Ishikawa (cell line): ENCODE results near the gene SREK1IP1.

Experiments
- CEBPB ChIP-seq: IDR thresholded peaks from 2 replicates; pipeline ENCODE4 v1.6.1; 2012
- CREB1 ChIP-seq: IDR thresholded peaks from 2 replicates; pipeline ENCODE4 v1.6.1; 2012; ENCODE audit warnings: low read depth
- EGR1 ChIP-seq: IDR thresholded peaks from 2 replicates; pipeline ENCODE4 v1.6.1; 2012
- EP300 ChIP-seq: IDR thresholded peaks from 2 replicates; pipeline ENCODE4 v1.6.1; 2012; ENCODE audit warnings: borderline replicate concordance
- FOXM1 ChIP-seq: IDR thresholded peaks from 2 replicates; pipeline ENCODE4 v1.6.1; 2012; ENCODE audit warnings: low read depth, borderline replicate concordance
- MAX ChIP-seq: IDR thresholded peaks from 2 replicates; pipeline ENCODE4 v1.6.1; 2012
- NFIC ChIP-seq: IDR thresholded peaks from 2 replicates; pipeline ENCODE4 v1.6.1; 2012
- RAD21 ChIP-seq: IDR thresholded peaks from 2 replicates; pipeline ENCODE4 v1.6.1; 2012; ENCODE audit warnings: low read depth
- REST ChIP-seq: IDR thresholded peaks from 2 replicates; pipeline ENCODE4 v1.6.1; 2012; ENCODE audit warnings: low read depth, mild to moderate bottlenecking
- TAF1 ChIP-seq: IDR thresholded peaks from 2 replicates; pipeline ENCODE4 v1.6.1; 2012; ENCODE audit warnings: low read depth, mild to moderate bottlenecking
- TCF12 ChIP-seq: IDR thresholded peaks from 2 replicates; pipeline ENCODE4 v1.6.1; 2012; ENCODE audit warnings: low read depth
- TEAD4 ChIP-seq: IDR thresholded peaks from 2 replicates; pipeline ENCODE4 v1.6.1; 2012
- YY1 ChIP-seq: IDR thresholded peaks from 2 replicates; pipeline ENCODE4 v1.6.1; 2012; ENCODE audit warnings: low read depth
- ZBTB7A ChIP-seq: IDR thresholded peaks from 2 replicates; pipeline ENCODE4 v1.6.1; 2012; ENCODE audit warnings: low read depth
- TF ChIP-seq, protein P1 (sequence below): IDR thresholded peaks from 2 replicates; pipeline ENCODE4 v1.6.1; 2012

SREK1IP1 gene

GRCh38 chr5:64767959-64768357 lies 533 bp downstream of the SREK1IP1 start:
- TF ChIP-seq MAX (no peak), TEAD4 (no peak), FOXM1 (no peak), YY1 (no peak)

DNA sequence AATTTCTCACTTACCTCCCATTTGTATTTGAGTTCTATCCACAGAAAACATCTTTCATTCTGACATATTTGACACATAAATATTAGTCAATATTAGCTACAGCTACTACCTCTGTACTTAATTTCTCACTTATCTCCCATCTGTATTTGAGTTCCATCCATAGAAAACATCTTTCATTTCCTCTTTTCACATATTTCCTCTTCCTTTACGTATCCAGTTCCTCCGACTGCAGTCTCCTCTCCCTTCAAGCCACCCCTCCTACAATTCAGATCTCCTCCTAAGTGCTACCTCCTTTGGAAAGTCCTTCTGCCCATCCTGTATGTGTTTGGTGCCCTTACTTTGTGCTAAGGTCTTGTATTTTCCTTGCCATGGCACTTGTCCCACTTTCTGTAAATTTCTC lies 1.6 kb downstream of the SREK1IP1 start:
- TF ChIP-seq CEBPB (no peak), EP300 (no peak), TEAD4 (no peak)

GRCh38 chr5:64765804-64766504 lies 2.5 kb downstream of the SREK1IP1 start:
- no peak for TF ChIP-seq RAD21
- no peak for TF ChIP-seq REST
- no peak for TF ChIP-seq TCF12
- no peak for TF ChIP-seq YY1
- no peak for TF ChIP-seq CREB1
- no peak for TF ChIP-seq TEAD4
- no peak for TF ChIP-seq CEBPB
- no peak for TF ChIP-seq EGR1
- TF ChIP-seq, protein P1, sequence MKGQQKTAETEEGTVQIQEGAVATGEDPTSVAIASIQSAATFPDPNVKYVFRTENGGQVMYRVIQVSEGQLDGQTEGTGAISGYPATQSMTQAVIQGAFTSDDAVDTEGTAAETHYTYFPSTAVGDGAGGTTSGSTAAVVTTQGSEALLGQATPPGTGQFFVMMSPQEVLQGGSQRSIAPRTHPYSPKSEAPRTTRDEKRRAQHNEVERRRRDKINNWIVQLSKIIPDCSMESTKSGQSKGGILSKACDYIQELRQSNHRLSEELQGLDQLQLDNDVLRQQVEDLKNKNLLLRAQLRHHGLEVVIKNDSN: no peak

- no peak for TF ChIP-seq CREB1
- no peak for TF ChIP-seq TCF12
- TF ChIP-seq NFIC: no peak
- no peak for TF ChIP-seq EGR1
- TF ChIP-seq YY1: no peak
- no peak for TF ChIP-seq TAF1
- TF ChIP-seq EP300: no peak
- no peak for TF ChIP-seq REST
- no peak for TF ChIP-seq CEBPB
- TF ChIP-seq RAD21: no peak
- no peak for TF ChIP-seq MAX
- TF ChIP-seq FOXM1: no peak
- no peak for TF ChIP-seq ZBTB7A
- TF ChIP-seq, protein P1: no peak
- no peak for TF ChIP-seq TEAD4
These were observed 4.5 kb downstream of the SREK1IP1 start for GRCh38 chr5:64763948-64764503.

DNA sequence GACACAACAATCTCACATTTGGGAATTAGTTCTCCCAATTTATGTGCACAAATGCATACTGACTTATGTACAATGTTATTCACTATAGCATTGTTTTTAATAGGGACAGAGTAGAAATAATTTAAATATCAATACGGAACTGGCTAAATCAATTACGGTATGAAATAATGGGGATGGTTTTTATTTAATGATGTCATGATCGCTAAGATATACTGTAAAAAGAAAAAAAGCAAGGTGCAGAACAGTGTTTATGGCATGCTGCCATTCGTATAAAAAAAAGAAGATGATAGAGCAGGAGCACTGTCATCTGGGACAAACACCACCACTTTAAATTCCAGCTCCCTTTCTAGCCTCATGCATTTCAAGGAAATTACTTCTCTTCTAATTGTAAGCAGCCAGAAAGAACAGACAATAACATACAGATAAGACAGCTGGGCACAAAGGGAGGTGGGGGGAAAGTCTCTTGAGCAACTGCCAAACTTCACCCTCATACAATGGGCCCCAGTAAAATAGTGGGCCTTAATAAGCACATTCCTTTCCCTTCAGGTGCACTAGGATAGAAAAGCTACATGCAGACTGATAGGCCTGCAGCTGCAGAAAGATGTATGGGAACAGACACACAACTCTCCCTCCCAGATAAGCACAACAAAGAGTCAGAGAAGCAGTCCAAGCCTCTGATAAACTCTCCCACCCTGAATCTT lies 8.4 kb downstream of the SREK1IP1 start:
- TF ChIP-seq ZBTB7A (no peak), NFIC (no peak), YY1 (no peak), FOXM1 (no peak), CEBPB (no peak), RAD21 (no peak), EGR1 (no peak), TAF1 (no peak), TCF12 (no peak), EP300 (no peak), REST (no peak), TEAD4 (no peak), MAX (no peak), CREB1 (no peak)
- TF ChIP-seq, protein P1: no peak
